Pancreas (tissue), 10 donors: ENCODE measurements around the gene ZSCAN25. TPM values are rescaled to one million over a fixed set of nuclear protein-coding genes. Genes with fewer than 3 reads are reported as not detected.

Experiments
- ATAC-seq, 4 donors: fragments of 200-7000 bp; cut with Tn5 transposase; one replicate each; pipeline versions ENCODE4 v1.8.0 to v1.9.1; 2020; ENCODE audit warnings: mild to moderate bottlenecking in 4 of 4, moderate library complexity in 4 of 4
- DNase-seq, 6 donors: peaks; one replicate each; pipeline ENCODE4 v3.0.0-alpha.2; 2020
- FAIRE-seq: peaks from 2 replicates; lab custom pipeline; 2012; peaks lifted over from hg19 to GRCh38; lab: Jason Lieb, UNC
- H3K27ac ChIP-seq, 4 donors: fragments of 200-600 bp; sonication (generic); 1 replicate in 3 of 4; 2 replicates in 1 of 4; pipeline versions ENCODE4 v1.5.0 to v1.8.0; 2020
- H3K27me3 ChIP-seq, 4 donors: fragments of 200-600 bp; one replicate each; pipeline ENCODE4 v1.8.0; 2021
- H3K36me3 ChIP-seq, 3 donors: fragments of 200-600 bp; sonication (generic) in 1 of 3; one replicate each; pipeline versions ENCODE4 v1.5.0 to v1.8.0; 2020 to 2021
- H3K4me1 ChIP-seq, 3 donors: fragments of 200-600 bp; one replicate each; pipeline ENCODE4 v1.8.0; 2021
- H3K4me3 ChIP-seq, 4 donors: fragments of 200-600 bp; sonication (generic) in 2 of 4; one replicate each; pipeline versions ENCODE4 v1.5.0 to v1.8.0; 2020 to 2021
- H3K9me3 ChIP-seq, 4 donors: fragments of 200-600 bp; one replicate each; pipeline ENCODE4 v1.8.0; 2021
- WGBS, 2 donors: extraction: QIAGEN DNeasy Blood & Tissue Kit; methylation state at CpG; one replicate each; pipeline ENCODE4 v1.1.7; 2013; 5-methylcytosine and 5-hydroxymethylcytosine counted together
- intact Hi-C, 3 donors: fragments of 100-400 bp; cut with DNase I; formaldehyde crosslinking; loops; one replicate each; pipeline versions ENCODE4 v1.11.1 to v1.14.2; 2022
- polyA plus RNA-seq, 2 donors: library from polyadenylated mRNA; stranded (reverse); fragments of 200-250 nt; gene quantifications; one replicate each; pipeline ENCODE4 v1.2.3, GENCODE V29; 2013
- total RNA-seq, 6 donors: library from RNA; stranded (reverse); fragmentation: NEBNext Ultra II Directional in 4 of 6; extraction: Animal tissue kit (Norgen Biotek cat#: 25700) in 4 of 6; gene quantifications; one replicate each; pipeline versions ENCODE4 v1.2.1 to v1.2.4, GENCODE V29; 2021 to 2023
- TF ChIP-seq, protein P1 (sequence below), 4 donors: fragments of 200-600 bp; sonication (generic) in 3 of 4; IDR thresholded peaks; one replicate each; pipeline versions ENCODE4 v1.5.0 to v1.8.0; 2021; ENCODE audit warnings: antibody characterized with exemption in 4 of 4
- donor health status: healthy with polysubstance abuse.
- donor health status: DM: no; HTN: no; CAD: no; lungs with moderate emphysema.
- donor health status: DM: no; HTN: no; CAD: no.
- donor health status: control.
- donor health status: control.
- donor health status: Bipolar disorder and iron deficiency.
- donor health status: DM: yes; HTN: yes; CAD: no.
- donor health status: DM: no; HTN: no; CAD: no.
- donor health status: DM: no; HTN: no; CAD: no.
- donor health status: DM: yes; HTN: yes; CAD: no.

ZSCAN25 gene
- total and polyA plus RNA-seq, 8 donors, result 4.7 to 12.8 (median 8.0) TPM

GRCh38 chr7:99617192-99617781 is 541 bp downstream of the ZSCAN25 start:
- Histone ChIP-seq H3K4me3 (peak overlapping the region; percentile 87 to 98 (median 92)), H3K36me3 (peaks cover 0 to 36% (median 28%) of the 10 kb centered on the region in 3 donors), H3K27ac (peak overlapping the region; percentile 75 to 82 (median 78)), H3K4me1 (peaks cover 0 to 8% (median 7%) of the 10 kb centered on the region in 3 donors), H3K9me3 (no peaks in the 10 kb centered on the region), H3K27me3 (no peaks in the 10 kb centered on the region)
- TF ChIP-seq, protein P1, sequence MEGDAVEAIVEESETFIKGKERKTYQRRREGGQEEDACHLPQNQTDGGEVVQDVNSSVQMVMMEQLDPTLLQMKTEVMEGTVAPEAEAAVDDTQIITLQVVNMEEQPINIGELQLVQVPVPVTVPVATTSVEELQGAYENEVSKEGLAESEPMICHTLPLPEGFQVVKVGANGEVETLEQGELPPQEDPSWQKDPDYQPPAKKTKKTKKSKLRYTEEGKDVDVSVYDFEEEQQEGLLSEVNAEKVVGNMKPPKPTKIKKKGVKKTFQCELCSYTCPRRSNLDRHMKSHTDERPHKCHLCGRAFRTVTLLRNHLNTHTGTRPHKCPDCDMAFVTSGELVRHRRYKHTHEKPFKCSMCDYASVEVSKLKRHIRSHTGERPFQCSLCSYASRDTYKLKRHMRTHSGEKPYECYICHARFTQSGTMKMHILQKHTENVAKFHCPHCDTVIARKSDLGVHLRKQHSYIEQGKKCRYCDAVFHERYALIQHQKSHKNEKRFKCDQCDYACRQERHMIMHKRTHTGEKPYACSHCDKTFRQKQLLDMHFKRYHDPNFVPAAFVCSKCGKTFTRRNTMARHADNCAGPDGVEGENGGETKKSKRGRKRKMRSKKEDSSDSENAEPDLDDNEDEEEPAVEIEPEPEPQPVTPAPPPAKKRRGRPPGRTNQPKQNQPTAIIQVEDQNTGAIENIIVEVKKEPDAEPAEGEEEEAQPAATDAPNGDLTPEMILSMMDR (IDR thresholded peaks at IDR 0.05), result no peak
- intact Hi-C loops, result no loop called here
- 8% methylated on average over 22 of the region's 22 CpGs for WGBS, 2 donors
- FAIRE-seq (no peak), ATAC-seq (no peak), DNase-seq (no peak)

- DNase-seq (no peak), FAIRE-seq (no peak), ATAC-seq (no peak)
- WGBS, 2 donors, result 92 to 94% methylated on average over 3 of the region's 3 CpGs
- no peaks in the 10 kb centered on the region for H3K27me3 ChIP-seq
- peaks cover 0 to 50% (median 36%) of the 10 kb centered on the region in 3 donors for H3K36me3 ChIP-seq
- intact Hi-C loops, result no loop called here
- TF ChIP-seq, protein P1 (IDR thresholded peaks at IDR 0.05), result no peak
- H3K4me1 ChIP-seq, result peaks cover 0 to 8% (median 7%) of the 10 kb centered on the region in 3 donors
- no peaks in the 10 kb centered on the region for H3K9me3 ChIP-seq
- no peak overlapping the region for H3K4me3 ChIP-seq
- no peak overlapping the region for H3K27ac ChIP-seq
Observed at GRCh38 chr7:99618726-99619125, 2.0 kb downstream of the ZSCAN25 start.

DNA sequence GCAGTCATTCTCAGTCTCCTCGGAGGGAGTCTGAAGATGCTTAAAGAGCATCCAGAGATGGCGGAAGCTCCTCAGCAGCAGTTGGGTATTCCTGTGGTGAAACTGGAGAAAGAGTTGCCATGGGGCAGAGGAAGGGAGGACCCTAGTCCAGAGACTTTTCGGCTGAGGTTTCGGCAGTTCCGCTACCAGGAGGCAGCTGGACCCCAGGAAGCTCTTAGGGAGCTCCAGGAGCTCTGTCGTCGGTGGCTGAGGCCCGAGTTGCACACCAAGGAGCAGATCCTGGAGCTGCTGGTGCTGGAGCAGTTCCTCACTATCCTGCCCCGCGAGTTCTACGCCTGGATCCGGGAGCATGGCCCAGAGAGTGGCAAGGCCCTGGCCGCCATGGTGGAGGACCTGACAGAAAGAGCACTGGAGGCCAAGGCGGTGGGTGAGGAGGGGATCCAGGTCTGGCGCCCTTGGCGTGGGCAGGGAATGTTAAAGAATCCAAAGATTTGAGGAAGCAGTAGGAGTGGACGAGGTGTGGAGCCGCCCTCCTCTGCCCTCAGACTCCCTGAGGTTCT is 2.9 kb downstream of the ZSCAN25 start:
- Histone ChIP-seq H3K36me3 (peaks cover 0 to 58% (median 45%) of the 10 kb centered on the region in 3 donors), H3K9me3 (no peaks in the 10 kb centered on the region), H3K27me3 (no peaks in the 10 kb centered on the region), H3K4me3 (no peak overlapping the region), H3K4me1 (peaks cover 0 to 8% (median 7%) of the 10 kb centered on the region in 3 donors), H3K27ac (no peak overlapping the region)
- no peak for ATAC-seq
- intact Hi-C loops, result no loop called here
- FAIRE-seq, result no peak
- TF ChIP-seq, protein P1 (IDR thresholded peaks at IDR 0.05), result no peak
- peak in 1 of 6 donors; percentile 5 for DNase-seq
- 93 to 94% methylated on average over 18 of the region's 18 CpGs for WGBS, 2 donors

GRCh38 chr7:99621271-99621670 is 4.5 kb downstream of the ZSCAN25 start:
- DNase-seq (no peak), ATAC-seq (no peak), FAIRE-seq (no peak)
- TF ChIP-seq, protein P1 (IDR thresholded peaks at IDR 0.05), result no peak
- Histone ChIP-seq H3K27me3 (no peaks in the 10 kb centered on the region), H3K27ac (no peak overlapping the region), H3K4me3 (no peak overlapping the region), H3K36me3 (peaks cover 0 to 73% (median 54%) of the 10 kb centered on the region in 3 donors), H3K4me1 (peaks cover 0 to 8% (median 7%) of the 10 kb centered on the region in 3 donors), H3K9me3 (no peaks in the 10 kb centered on the region)
- intact Hi-C loops, result no loop called here
- WGBS, 2 donors, result 85 to 89% methylated on average over 5 of the region's 5 CpGs

DNA sequence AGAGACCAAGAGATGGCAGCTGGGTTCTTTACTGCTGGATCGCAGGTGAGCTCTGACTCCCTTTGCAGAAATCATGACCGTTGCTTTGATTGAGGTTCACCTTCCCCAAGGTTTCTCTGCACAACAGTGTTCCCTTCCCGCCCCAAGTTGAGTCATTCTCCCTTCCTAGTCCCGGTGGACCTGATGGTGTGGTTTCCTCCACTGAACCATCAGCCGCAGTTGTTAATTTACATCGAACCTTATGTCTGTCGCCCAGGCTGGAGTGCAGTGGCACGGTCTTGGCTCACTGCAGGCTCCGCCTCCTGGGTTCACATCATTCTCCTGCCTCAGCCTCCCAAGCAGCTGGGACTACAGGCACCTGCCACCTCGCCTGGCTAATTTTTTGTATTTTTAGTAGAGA is 5.8 kb downstream of the ZSCAN25 start:
- no peak overlapping the region for H3K4me3 ChIP-seq
- H3K27ac ChIP-seq, result no peak overlapping the region
- intact Hi-C loops, result no loop called here
- no peak for ATAC-seq
- TF ChIP-seq, protein P1 (IDR thresholded peaks at IDR 0.05), result no peak
- peaks cover 0 to 6% (median 5%) of the 10 kb centered on the region in 3 donors for H3K4me1 ChIP-seq
- no peak for DNase-seq
- H3K9me3 ChIP-seq, result no peaks in the 10 kb centered on the region
- WGBS, 2 donors, result 92 to 96% methylated on average over 10 of the region's 10 CpGs
- H3K27me3 ChIP-seq, result no peaks in the 10 kb centered on the region
- peaks cover 0 to 86% (median 56%) of the 10 kb centered on the region in 3 donors for H3K36me3 ChIP-seq
- FAIRE-seq, result no peak
